NK-92 (cell line): Measurements from ENCODE around the gene PGAM2.
"Not testable (repeated sequence)": the region's sequence is repeated elsewhere in the genome, so short reads cannot be mapped to it uniquely, and the experiment has no call there.

Experiments
- DNase-seq: peaks from one replicate; lab custom pipeline; 2025; ENCODE audit not compliant: unreplicated experiment; lab: John Stamatoyannopoulos, UW

Gene PGAM2

GRCh38 chr7:44033971-44034844 lies 31.2 kb downstream of the PGAM2 start:
- DNase-seq = not testable (repeated sequence)

- not testable (repeated sequence) for DNase-seq
Observed at GRCh38 chr7:44032031-44032430, 33.3 kb downstream of the PGAM2 start.

- not testable (repeated sequence) for DNase-seq
Observed at GRCh38 chr7:44031319-44031718, 34.0 kb downstream of the PGAM2 start.

GRCh38 chr7:44030029-44030428 lies 35.3 kb downstream of the PGAM2 start:
- not testable (repeated sequence) for DNase-seq

GRCh38 chr7:44029433-44029832 lies 35.9 kb downstream of the PGAM2 start:
- DNase-seq = not testable (repeated sequence)

- DNase-seq = not testable (repeated sequence)
Observed at GRCh38 chr7:44022796-44023467, 42.4 kb downstream of the PGAM2 start.

- not testable (repeated sequence) for DNase-seq
Observed at GRCh38 chr7:44022069-44022468, 43.3 kb downstream of the PGAM2 start.

- not testable (repeated sequence) for DNase-seq
Observed at GRCh38 chr7:44019825-44020224, 45.5 kb downstream of the PGAM2 start.

GRCh38 chr7:44018857-44019807 lies 46.2 kb downstream of the PGAM2 start:
- peak; percentile 82 for DNase-seq

- not testable (repeated sequence) for DNase-seq
Observed at GRCh38 chr7:44015090-44015489, 50.3 kb downstream of the PGAM2 start.
